Measurements from ENCODE around the gene NEFH. TPM values are rescaled to one million over a fixed set of nuclear protein-coding genes. Genes with fewer than 3 reads are reported as not detected.
"Not testable (repeated sequence)": the region's sequence is repeated elsewhere in the genome, so short reads cannot be mapped to it uniquely, and the experiment has no call there.

The NEFH gene
- under 1 TPM; 0.31 to 0.47 TPM for total RNA-seq
- under 1 TPM; 0.27 to 0.67 (median 0.52) TPM for polyA plus RNA-seq
- total RNA-seq, result 0.59 to 12.6 (median 1.5) reads per million in 6 experiments

DNA sequence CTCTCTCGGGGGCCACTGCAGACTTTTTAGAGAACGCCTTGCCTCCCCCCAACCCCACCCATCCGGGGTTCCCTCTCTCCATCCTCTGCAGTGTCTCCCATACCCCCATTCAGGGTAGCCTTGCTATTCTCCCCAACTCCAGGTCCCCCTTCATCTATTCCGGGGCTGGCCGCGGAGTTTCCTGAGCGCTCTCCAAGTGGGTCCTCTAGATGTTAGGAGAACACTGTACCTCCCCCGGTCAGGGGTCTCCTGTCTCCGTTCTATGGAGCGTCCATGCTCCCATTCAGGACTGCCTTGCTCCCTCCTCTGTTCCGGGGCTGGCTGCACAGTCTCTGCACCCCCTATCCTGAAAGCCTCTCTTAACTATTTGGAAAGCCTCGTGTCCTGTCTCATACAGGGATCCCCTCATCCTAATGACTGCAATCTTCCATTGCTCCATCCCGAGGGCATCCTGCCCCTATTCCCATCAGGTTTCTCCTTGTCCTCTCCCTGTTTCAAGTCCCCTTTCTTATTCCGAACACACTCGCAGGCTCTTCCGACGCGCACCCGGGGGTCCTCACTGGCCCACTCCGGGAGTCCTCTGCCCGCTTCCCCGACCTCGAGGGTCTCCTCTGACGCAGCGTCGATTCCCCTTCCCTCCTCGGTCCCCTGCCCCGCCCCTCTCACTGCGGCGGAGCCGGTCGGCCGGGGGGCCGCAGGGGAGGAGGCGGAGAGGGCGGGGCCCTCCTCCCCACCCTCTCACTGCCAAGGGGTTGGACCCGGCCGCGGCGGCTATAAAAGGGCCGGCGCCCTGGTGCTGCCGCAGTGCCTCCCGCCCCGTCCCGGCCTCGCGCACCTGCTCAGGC is at the start of gene NEFH:
Gene NEFH, plus strand, starts transcription at position 802 of the 845 bp plus-strand sequence. CDS start 45 bp downstream, outside the sequence.
- DNase-seq, result no peak
- H3K4me3 Mint-ChIP-seq, result peak within 1 kb of the TSS in 9 of 10 donors; percentile 40 to 77 (median 50)
- no peak for ATAC-seq
- H3K9me3 Mint-ChIP-seq, result peaks cover 0 to 2% (median 0%) of the 10 kb centered on the region in 9 donors
- POLR2A ChIA-PET, result no interaction called here
- peaks cover 10 to 26% (median 20%) of the 10 kb centered on the region in 4 donors for H3K4me1 Mint-ChIP-seq
- H3K27me3 Mint-ChIP-seq, result peaks cover 14 to 59% (median 44%) of the 10 kb centered on the region in 5 donors
- peak within 1 kb of the TSS in 1 of 10 donors; percentile 34 for H3K27ac Mint-ChIP-seq
- peaks cover 0 to 5% (median 2%) of the 10 kb centered on the region in 3 donors for H3K36me3 Mint-ChIP-seq

GRCh38 chr22:29431986-29432385 is 48.0 kb upstream of the NEFH start:
- POLR2A ChIA-PET, result no interaction called here
- DNase-seq (no peak), ATAC-seq (no peak)
- Mint-ChIP-seq H3K27ac (no peak overlapping the region), H3K4me3 (no peak overlapping the region), H3K27me3 (peaks cover 7 to 24% (median 11%) of the 10 kb centered on the region in 5 donors), H3K4me1 (no peaks in the 10 kb centered on the region), H3K9me3 (no peaks in the 10 kb centered on the region), H3K36me3 (peaks cover 0 to 2% (median 0%) of the 10 kb centered on the region in 3 donors)

DNA sequence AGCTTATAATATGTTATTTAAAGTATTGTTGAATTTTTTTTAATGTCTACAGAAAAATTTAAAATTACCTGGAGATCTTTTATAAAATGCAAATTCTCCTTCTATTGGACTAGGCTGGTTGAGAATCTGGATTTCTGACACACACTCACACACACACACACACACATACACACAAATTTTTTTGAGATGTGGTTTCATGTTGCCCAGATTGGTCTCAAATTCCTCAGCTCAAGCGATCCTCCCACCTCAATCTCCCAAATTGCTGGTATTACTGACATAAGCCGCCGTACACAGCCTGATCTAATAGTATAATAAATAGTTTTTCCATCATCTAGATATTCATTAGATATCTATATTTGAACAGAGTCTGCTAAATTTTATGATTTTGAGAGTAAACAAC is 46.2 kb upstream of the NEFH start:
- no peak overlapping the region for H3K4me3 Mint-ChIP-seq
- no peaks in the 10 kb centered on the region for H3K4me1 Mint-ChIP-seq
- H3K9me3 Mint-ChIP-seq, result no peaks in the 10 kb centered on the region
- peaks cover 5 to 23% (median 11%) of the 10 kb centered on the region in 5 donors for H3K27me3 Mint-ChIP-seq
- peaks cover 0 to 2% (median 0%) of the 10 kb centered on the region in 3 donors for H3K36me3 Mint-ChIP-seq
- DNase-seq (no peak), ATAC-seq (no peak)
- POLR2A ChIA-PET, result no interaction called here
- H3K27ac Mint-ChIP-seq, result no peak overlapping the region

DNA sequence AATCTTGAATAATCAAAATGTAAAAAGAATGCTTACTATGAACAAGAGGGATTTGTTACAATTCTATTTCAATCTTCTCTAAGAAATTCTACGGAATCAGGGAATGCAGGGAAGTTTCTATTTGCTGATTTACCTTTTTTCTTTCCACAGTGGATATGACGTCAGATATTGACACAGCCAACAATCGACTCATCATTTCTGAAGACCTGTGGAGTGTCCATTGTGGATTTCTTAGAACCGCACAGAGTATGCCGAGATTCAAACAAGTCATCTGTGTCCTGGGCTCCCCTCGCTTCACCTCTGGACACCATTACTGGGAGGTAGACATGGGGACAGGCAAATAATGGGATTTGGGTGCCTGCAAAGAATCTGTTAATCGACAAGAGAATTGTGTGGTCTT is 45.7 kb upstream of the NEFH start:
- Mint-ChIP-seq H3K4me1 (no peaks in the 10 kb centered on the region), H3K27me3 (peaks cover 5 to 23% (median 11%) of the 10 kb centered on the region in 5 donors), H3K4me3 (no peak overlapping the region), H3K9me3 (no peaks in the 10 kb centered on the region), H3K36me3 (peaks cover 0 to 2% (median 0%) of the 10 kb centered on the region in 3 donors), H3K27ac (no peak overlapping the region)
- DNase-seq, result no peak
- no peak for ATAC-seq
- POLR2A ChIA-PET, result no interaction called here

GRCh38 chr22:29435236-29436136 is 44.5 kb upstream of the NEFH start:
- Mint-ChIP-seq H3K4me3 (no peak overlapping the region), H3K36me3 (peaks cover 0 to 2% (median 0%) of the 10 kb centered on the region in 3 donors), H3K9me3 (no peaks in the 10 kb centered on the region), H3K4me1 (no peaks in the 10 kb centered on the region), H3K27ac (no peak overlapping the region), H3K27me3 (peaks cover 5 to 23% (median 11%) of the 10 kb centered on the region in 5 donors)
- POLR2A ChIA-PET, result interaction anchor here (0.6 kb wide), 1 partner anchor 45 kb away, joined by 3 read pairs; no protein-coding TSS in a partner anchor
- DNase-seq, result no peak
- ATAC-seq, result no peak

GRCh38 chr22:29438283-29438682 is 41.7 kb upstream of the NEFH start, which contains the start of gene RFPL1:
Gene RFPL1, plus strand, starts transcription at chr22:29438583.
- POLR2A ChIA-PET, result not testable (repeated sequence)

GRCh38 chr22:29442976-29443375 is 37.0 kb upstream of the NEFH start:
- no peaks in the 10 kb centered on the region for H3K9me3 Mint-ChIP-seq
- peaks cover 0 to 10% (median 4%) of the 10 kb centered on the region in 5 donors for H3K27me3 Mint-ChIP-seq
- no peak overlapping the region for H3K27ac Mint-ChIP-seq
- no peak overlapping the region for H3K4me3 Mint-ChIP-seq
- no peak for DNase-seq
- no peaks in the 10 kb centered on the region for H3K4me1 Mint-ChIP-seq
- ATAC-seq, result no peak
- no peaks in the 10 kb centered on the region for H3K36me3 Mint-ChIP-seq
- POLR2A ChIA-PET, result no interaction called here

More at GRCh38 chr22:29438283-29438682, 41.7 kb upstream of the NEFH start, which contains the start of gene RFPL1:
- H3K27me3 Mint-ChIP-seq, result peaks cover 5 to 23% (median 10%) of the 10 kb centered on the region in 5 donors
- not testable (repeated sequence) for H3K9me3 Mint-ChIP-seq, H3K4me1 Mint-ChIP-seq, H3K27ac Mint-ChIP-seq, ATAC-seq, DNase-seq, H3K36me3 Mint-ChIP-seq, H3K4me3 Mint-ChIP-seq

- Mint-ChIP-seq H3K27ac (no peak overlapping the region), H3K36me3 (no peaks in the 10 kb centered on the region), H3K9me3 (no peaks in the 10 kb centered on the region), H3K27me3 (peaks cover 0 to 10% (median 4%) of the 10 kb centered on the region in 5 donors), H3K4me1 (no peaks in the 10 kb centered on the region), H3K4me3 (no peak overlapping the region)
- DNase-seq (no peak), ATAC-seq (no peak)
- POLR2A ChIA-PET, result no interaction called here
Observed at GRCh38 chr22:29443452-29443851, 36.6 kb upstream of the NEFH start.

- Mint-ChIP-seq H3K4me3 (no peak overlapping the region), H3K9me3 (no peaks in the 10 kb centered on the region), H3K27ac (peak overlapping the region in 1 of 10 donors; percentile 25), H3K36me3 (no peaks in the 10 kb centered on the region), H3K27me3 (peaks cover 0 to 10% (median 4%) of the 10 kb centered on the region in 5 donors), H3K4me1 (no peaks in the 10 kb centered on the region)
- POLR2A ChIA-PET, result interaction anchor here (0.6 kb wide), 1 partner anchor 52 kb away, joined by 6 read pairs; no protein-coding TSS in a partner anchor
- DNase-seq (no peak), ATAC-seq (no peak)
Observed at GRCh38 chr22:29443861-29444792, 35.9 kb upstream of the NEFH start.

DNA sequence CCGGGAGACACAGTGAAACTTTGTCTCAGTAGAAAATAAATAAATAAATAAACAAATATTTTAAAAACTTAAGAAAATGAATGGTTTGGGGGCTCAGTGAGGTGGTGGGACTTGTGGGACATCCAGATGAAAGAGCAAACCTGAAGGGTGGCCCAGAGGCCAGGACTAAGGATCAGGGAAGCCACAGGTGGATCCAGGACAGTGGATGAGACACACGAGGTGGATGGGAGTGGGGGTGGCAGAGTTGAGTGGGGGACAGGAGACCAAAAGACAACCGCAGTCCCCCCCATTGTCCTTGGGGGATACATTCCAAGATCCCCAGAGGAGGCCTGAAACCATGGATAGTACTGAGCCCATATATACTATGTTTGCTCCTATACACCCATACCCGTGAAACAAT is 34.5 kb upstream of the NEFH start:
- H3K9me3 Mint-ChIP-seq, result no peaks in the 10 kb centered on the region
- POLR2A ChIA-PET, result no interaction called here

GRCh38 chr22:29447906-29448305 is 32.1 kb upstream of the NEFH start:
- Mint-ChIP-seq H3K4me1 (no peaks in the 10 kb centered on the region), H3K9me3 (no peaks in the 10 kb centered on the region)
- POLR2A ChIA-PET, result no interaction called here

More for the DNA sequence above, 34.5 kb upstream of the NEFH start:
- no peak overlapping the region for H3K4me3 Mint-ChIP-seq
- no peaks in the 10 kb centered on the region for H3K36me3 Mint-ChIP-seq
- H3K27me3 Mint-ChIP-seq, result peaks cover 0 to 8% (median 4%) of the 10 kb centered on the region in 5 donors
- H3K27ac Mint-ChIP-seq, result no peak overlapping the region
- DNase-seq (no peak), ATAC-seq (no peak)
- no peaks in the 10 kb centered on the region for H3K4me1 Mint-ChIP-seq

More at GRCh38 chr22:29447906-29448305, 32.1 kb upstream of the NEFH start:
- ATAC-seq (no peak), DNase-seq (no peak)
- Mint-ChIP-seq H3K36me3 (no peaks in the 10 kb centered on the region), H3K27ac (no peak overlapping the region), H3K4me3 (no peak overlapping the region), H3K27me3 (peaks cover 0 to 7% (median 3%) of the 10 kb centered on the region in 5 donors)
